ENCODE data around the gene PMEL.
"Not testable (repeated sequence)": the region's sequence is repeated elsewhere in the genome, so short reads cannot be mapped to it uniquely, and the experiment has no call there.

PMEL gene

GRCh38 chr12:56004211-56004610, 38.4 kb upstream of the PMEL start:
- TF ChIP-seq CTCF (IDR thresholded peaks at IDR 0.05; ENCODE audit: low read depth, low read length, missing control alignments): no peak
- H3K4me3 ChIP-seq (ENCODE audit: low read depth, low read length): no peak overlapping the region
- no peak for DNase-seq (ENCODE audit: low read depth)

DNA sequence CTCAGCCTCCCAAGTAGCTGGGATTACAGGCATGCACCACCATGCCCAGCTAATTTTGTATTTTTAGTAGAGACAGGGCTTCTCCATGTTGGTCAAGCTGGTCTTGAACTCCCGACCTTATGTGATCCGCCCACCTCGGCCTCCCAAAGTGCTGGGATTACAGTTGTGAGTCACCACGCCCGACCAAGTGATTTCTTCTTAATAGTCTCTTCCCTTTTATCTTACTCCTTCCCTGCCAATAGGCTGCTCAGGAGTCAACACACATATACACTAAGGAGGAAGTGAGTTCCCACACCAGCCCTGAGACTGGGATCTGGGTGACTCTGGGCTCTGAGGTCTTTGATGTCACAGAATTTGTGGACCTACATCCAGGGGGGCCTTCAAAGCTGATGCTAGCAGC, 37.5 kb upstream of the PMEL start:
- DNase-seq (ENCODE audit: low read depth); H3K4me3 ChIP-seq (ENCODE audit: low read depth, low read length): not testable (repeated sequence)

GRCh38 chr12:56001487-56002100, 35.8 kb upstream of the PMEL start:
- no peak for TF ChIP-seq CTCF (IDR thresholded peaks at IDR 0.05; ENCODE audit: low read depth, low read length, missing control alignments)
- H3K4me3 ChIP-seq (ENCODE audit: low read depth, low read length): no peak overlapping the region
- DNase-seq (ENCODE audit: low read depth): no peak

- H3K4me3 ChIP-seq (ENCODE audit: low read depth, low read length); DNase-seq (ENCODE audit: low read depth): not testable (repeated sequence)
Observed at GRCh38 chr12:55999999-56000540, 34.2 kb upstream of the PMEL start.

- H3K4me3 ChIP-seq (ENCODE audit: low read depth, low read length); DNase-seq (ENCODE audit: low read depth): not testable (repeated sequence)
Observed at GRCh38 chr12:55999522-55999921, 33.7 kb upstream of the PMEL start.

DNA sequence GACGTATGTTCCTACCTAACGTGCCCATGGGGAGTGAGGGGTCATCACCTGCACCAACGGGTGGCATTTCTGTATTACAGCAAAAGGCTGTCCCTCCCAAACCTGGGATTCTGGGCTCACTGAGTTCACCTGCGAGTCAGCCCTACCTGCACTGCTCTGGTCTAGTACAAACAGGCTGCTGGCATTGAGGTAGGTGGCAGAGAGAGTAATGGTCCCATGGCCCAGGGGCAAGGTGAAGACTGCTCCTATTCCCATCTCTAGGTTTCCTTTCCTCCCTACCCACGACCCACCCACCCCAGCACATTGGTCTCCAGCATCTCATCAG, 31.7 kb upstream of the PMEL start:
- peak overlapping the region; percentile 70 for H3K4me3 ChIP-seq (ENCODE audit: low read depth, low read length)
- TF ChIP-seq CTCF (IDR thresholded peaks at IDR 0.05; ENCODE audit: low read depth, low read length, missing control alignments): no peak

GRCh38 chr12:55996715-55997534, 31.1 kb upstream of the PMEL start, which contains the start of gene SUOX:
Gene SUOX, plus strand, starts transcription at chr12:55997276. Its CDS starts 4,946 bp downstream, at chr12:56002222.
- peak; percentile 81 for DNase-seq (ENCODE audit: low read depth)
- peak within 1 kb of the TSS; percentile 70 for H3K4me3 ChIP-seq (ENCODE audit: low read depth, low read length)
- TF ChIP-seq CTCF (IDR thresholded peaks at IDR 0.05; ENCODE audit: low read depth, low read length, missing control alignments): no peak

More for the DNA sequence above, 31.7 kb upstream of the PMEL start:
- no peak for DNase-seq (ENCODE audit: low read depth)

GRCh38 chr12:55996201-55996714, 30.4 kb upstream of the PMEL start:
- no peak for DNase-seq (ENCODE audit: low read depth)
- peak; percentile 72 for TF ChIP-seq CTCF (IDR thresholded peaks at IDR 0.05; ENCODE audit: low read depth, low read length, missing control alignments)
- peak overlapping the region; percentile 70 for H3K4me3 ChIP-seq (ENCODE audit: low read depth, low read length)
